ENCODE measurements around the gene TUSC7. TPM values are rescaled to one million over a fixed set of nuclear protein-coding genes. Genes with fewer than 3 reads are reported as not detected.

TUSC7 gene
- total RNA-seq, 1 donor, result not detected

GRCh38 chr3:116717566-116717965, 8.0 kb downstream of the TUSC7 start:
- H3K4me3 ChIP-seq (ENCODE audit: low read depth, low read length), result no peak overlapping the region
- TF ChIP-seq, protein P1, sequence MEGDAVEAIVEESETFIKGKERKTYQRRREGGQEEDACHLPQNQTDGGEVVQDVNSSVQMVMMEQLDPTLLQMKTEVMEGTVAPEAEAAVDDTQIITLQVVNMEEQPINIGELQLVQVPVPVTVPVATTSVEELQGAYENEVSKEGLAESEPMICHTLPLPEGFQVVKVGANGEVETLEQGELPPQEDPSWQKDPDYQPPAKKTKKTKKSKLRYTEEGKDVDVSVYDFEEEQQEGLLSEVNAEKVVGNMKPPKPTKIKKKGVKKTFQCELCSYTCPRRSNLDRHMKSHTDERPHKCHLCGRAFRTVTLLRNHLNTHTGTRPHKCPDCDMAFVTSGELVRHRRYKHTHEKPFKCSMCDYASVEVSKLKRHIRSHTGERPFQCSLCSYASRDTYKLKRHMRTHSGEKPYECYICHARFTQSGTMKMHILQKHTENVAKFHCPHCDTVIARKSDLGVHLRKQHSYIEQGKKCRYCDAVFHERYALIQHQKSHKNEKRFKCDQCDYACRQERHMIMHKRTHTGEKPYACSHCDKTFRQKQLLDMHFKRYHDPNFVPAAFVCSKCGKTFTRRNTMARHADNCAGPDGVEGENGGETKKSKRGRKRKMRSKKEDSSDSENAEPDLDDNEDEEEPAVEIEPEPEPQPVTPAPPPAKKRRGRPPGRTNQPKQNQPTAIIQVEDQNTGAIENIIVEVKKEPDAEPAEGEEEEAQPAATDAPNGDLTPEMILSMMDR (IDR thresholded peaks at IDR 0.05; ENCODE audit: insufficient read depth, low read length), result no peak
- DNase-seq (ENCODE audit: low read depth), result no peak

DNA sequence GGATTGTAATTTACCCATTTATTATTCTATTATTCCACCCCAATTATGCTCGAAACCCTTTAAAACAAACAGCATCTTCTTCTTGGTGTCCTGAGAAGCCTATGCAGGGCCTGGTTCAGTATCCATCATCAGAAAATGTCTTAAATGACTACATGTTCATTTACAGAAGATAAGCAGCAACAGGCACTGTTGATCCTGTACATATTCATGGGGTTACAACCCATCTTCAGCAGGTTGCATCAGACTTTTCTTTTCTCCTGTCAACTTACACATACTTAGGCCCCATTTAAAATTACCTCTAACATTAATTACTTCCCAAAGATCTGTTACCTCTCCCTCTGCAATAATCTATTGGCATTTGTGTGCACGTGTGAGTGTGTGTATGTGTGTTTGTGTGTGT, 18.9 kb downstream of the TUSC7 start:
- DNase-seq (ENCODE audit: low read depth), result no peak
- no peak overlapping the region for H3K4me3 ChIP-seq (ENCODE audit: low read depth, low read length)
- TF ChIP-seq, protein P1 (IDR thresholded peaks at IDR 0.05; ENCODE audit: insufficient read depth, low read length), result no peak

GRCh38 chr3:116734243-116734642, 24.7 kb downstream of the TUSC7 start:
- TF ChIP-seq, protein P1 (IDR thresholded peaks at IDR 0.05; ENCODE audit: insufficient read depth, low read length), result no peak
- no peak for DNase-seq (ENCODE audit: low read depth)
- H3K4me3 ChIP-seq (ENCODE audit: low read depth, low read length), result no peak overlapping the region

DNA sequence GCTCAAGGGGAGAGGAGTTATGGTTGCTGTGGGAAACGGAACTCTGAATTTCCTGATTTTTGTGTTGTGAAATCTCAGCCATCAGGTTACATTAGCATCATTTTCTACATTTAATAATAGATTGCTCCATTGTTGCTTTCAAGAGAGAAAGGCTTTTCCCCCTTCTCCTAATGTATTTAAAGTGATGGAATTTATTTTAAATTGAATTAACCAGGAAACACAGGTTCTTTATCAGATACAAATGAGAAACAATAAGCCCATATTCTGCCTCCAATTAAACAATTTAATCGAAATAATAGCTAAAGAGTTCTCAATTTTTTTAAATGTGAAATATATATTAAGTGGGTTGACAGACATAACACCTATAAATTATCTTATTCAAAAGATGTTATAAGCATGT, 30.1 kb downstream of the TUSC7 start:
- TF ChIP-seq, protein P1 (IDR thresholded peaks at IDR 0.05; ENCODE audit: insufficient read depth, low read length), result no peak
- DNase-seq (ENCODE audit: low read depth), result no peak
- H3K4me3 ChIP-seq (ENCODE audit: low read depth, low read length), result no peak overlapping the region

GRCh38 chr3:116740293-116740692, 30.7 kb downstream of the TUSC7 start:
- TF ChIP-seq, protein P1 (IDR thresholded peaks at IDR 0.05; ENCODE audit: insufficient read depth, low read length), result no peak
- H3K4me3 ChIP-seq (ENCODE audit: low read depth, low read length), result no peak overlapping the region
- no peak for DNase-seq (ENCODE audit: low read depth)

- TF ChIP-seq, protein P1 (IDR thresholded peaks at IDR 0.05; ENCODE audit: insufficient read depth, low read length), result no peak
- no peak overlapping the region for H3K4me3 ChIP-seq (ENCODE audit: low read depth, low read length)
- DNase-seq (ENCODE audit: low read depth), result no peak
Observed at GRCh38 chr3:116741467-116741866, 31.9 kb downstream of the TUSC7 start.

- no peak for DNase-seq (ENCODE audit: low read depth)
- no peak overlapping the region for H3K4me3 ChIP-seq (ENCODE audit: low read depth, low read length)
- TF ChIP-seq, protein P1 (IDR thresholded peaks at IDR 0.05; ENCODE audit: insufficient read depth, low read length), result no peak
Observed at GRCh38 chr3:116743062-116743461, 33.5 kb downstream of the TUSC7 start.

Data from fibroblast of the aortic adventitia (primary cell).